Measurements from ENCODE around the gene ELMOD2. TPM values are rescaled to one million over a fixed set of nuclear protein-coding genes. Genes with fewer than 3 reads are reported as not detected.
"Not testable (repeated sequence)": the region's sequence is repeated elsewhere in the genome, so short reads cannot be mapped to it uniquely, and the experiment has no call there.

ELMOD2 gene, protein sequence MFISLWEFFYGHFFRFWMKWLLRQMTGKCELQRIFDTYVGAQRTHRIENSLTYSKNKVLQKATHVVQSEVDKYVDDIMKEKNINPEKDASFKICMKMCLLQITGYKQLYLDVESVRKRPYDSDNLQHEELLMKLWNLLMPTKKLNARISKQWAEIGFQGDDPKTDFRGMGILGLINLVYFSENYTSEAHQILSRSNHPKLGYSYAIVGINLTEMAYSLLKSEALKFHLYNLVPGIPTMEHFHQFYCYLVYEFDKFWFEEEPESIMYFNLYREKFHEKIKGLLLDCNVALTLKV
- 17.3 and 18.2 TPM in 2 replicates for total RNA-seq

DNA sequence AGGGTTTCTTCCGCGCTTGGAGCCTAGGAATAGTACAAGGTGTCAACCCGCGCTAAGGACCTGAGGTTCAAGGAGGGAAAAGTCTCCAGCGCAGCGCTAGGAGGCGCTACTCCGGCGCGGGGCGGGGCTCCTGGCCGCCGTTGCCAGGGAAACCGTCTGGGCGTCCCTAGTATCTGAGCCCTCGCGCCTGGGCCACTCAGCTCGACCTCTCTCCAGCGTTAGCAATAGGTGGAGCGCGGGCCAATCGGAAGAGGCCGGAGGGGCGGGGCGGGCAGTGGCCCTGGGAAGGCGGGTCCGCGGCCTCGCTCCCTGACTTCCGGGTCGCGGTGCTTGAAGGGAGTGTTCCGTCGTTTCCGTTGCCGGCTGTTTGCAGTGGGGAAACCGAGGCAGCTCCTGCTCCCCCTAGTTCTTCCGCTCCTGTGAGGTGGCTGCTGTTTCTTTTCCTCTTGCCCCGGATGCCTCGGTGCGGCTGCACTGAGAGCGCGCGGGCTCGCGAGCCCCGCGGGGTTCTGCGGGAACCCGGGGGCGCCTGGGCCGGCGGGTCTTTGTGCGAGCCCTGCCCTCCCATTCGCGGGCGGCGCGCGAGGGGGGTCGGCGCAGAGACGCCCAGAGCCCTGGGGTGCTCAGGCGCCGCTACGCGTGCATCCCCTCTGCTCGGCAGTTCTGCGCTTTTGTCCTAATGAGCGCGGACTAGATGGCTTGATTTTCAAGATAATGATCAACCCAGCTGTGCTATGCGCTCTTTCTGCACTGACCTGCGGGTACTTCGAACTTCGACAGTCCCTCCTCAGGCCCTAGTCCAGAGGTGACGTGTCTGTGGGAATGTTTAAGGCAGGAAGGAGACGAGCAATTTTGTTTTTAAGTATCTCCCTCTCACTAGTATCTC is at the start of gene ELMOD2:
Gene ELMOD2 (plus strand): TSS at position 312 of the 886 bp plus-strand sequence. CDS start 1,261 bp downstream, outside the sequence.
- intact Hi-C loops (cut with micrococcal nuclease) = loop anchor here (1.0 to 10.0 kb wide), 20 partner anchors 32 to 1883 kb away; partner anchors contain the start of genes IL15, NAA15, NOCT and SCOC

DNA sequence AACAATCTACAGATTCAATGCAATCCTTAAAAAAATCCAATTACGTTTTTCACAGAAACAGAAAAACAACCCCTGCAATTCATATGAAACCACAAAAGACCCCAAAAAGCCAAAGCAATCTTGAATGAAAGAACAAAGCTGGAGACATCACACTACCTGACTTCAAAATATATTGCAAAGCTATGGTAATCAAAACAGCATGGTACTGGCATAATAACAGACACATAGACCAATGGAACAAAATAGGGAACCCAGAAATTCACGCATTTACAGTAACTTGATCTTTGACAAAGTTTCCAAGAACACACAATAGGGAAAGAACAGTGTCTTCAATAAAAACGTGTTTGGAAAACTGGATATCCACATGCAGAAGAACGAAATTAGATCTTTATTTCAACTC is 40.5 kb upstream of the ELMOD2 start:
- intact Hi-C loops (cut with micrococcal nuclease) = no loop called here

DNA sequence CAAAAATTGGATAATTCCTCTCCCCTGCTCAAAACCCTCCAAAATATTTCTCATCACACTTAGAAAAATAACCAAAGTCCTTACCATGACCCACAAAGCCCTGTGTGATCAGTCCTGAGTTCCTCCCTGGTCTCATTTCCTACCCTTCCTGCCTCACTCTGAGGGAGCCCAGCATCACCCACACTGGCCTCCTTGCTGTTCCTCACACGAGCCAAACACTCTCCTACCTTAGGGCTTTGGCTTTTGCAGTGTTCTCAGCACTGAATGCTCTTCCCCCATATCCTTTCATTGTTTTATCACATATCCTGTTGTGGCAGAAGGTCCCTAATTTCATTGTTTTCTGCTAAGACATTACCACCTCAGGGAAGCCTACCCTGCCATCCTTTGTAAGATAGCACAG is 38.0 kb upstream of the ELMOD2 start:
- intact Hi-C loops (cut with micrococcal nuclease) = no loop called here

DNA sequence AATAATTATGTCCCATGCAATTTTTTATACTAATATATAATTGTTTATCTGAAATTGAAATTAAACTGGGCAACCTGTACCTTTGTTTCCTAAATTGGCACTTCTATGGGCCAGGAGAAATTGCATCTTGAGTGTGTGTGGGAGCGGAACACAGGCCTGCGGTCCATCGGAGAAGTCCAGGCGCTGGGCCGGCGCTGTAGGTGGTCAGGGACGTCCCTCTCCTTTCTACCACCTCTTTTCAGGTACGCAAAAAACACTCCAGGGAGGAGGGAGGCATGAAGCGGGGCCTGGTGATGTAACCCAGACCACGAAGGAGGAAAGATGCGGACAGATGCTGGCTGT is 26.6 kb upstream of the ELMOD2 start:
- intact Hi-C loops (cut with micrococcal nuclease) = no loop called here

DNA sequence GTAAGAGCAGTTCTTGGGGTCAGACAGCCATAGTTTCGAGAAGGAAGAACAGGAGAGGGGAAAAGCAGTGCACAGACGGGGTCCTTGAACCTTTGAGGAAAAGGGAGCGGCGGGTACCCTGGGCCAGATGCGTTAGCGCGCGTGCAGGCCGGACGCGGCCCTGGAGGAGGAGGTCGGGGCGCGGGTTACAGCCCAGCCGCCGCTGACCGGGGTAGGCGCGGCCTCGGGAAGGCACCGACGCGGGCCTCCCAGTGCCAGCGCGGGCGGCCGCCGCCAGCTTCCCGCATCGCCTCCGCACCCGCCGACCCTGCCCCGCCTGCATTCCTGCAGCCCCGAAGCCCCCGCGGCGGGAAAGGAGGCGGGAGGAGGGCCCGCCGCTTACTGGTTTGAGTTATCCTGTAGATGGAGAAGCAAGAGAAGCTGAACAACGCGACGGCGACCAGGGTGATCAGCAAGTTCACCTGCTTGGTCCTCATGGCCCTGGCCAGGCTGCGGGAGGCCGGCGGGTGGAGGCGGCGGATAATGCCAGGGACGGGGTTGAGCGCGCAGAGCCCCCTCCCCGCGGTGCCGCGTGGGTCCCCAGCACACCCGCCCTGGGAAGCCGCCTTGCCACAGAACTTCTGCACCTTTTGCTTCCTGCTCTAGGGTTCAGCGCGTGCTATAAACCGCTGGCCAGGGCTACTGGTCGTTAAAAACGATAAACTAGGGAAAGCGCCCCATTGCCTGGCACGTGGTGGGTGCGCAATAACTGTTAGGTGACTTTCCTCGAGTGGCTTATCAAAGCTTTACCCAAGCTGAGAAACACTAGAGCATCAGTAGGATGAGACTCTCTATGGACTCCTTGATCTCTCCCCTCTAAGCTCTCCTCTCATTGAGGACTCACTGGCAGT is 26.0 kb upstream of the ELMOD2 start, which contains the start of gene MGAT4D:
Gene MGAT4D (minus strand): TSS at position 547 of the 890 bp plus-strand sequence. CDS start 71 bp downstream, at position 476.
- intact Hi-C loops (cut with micrococcal nuclease) = no loop called here

DNA sequence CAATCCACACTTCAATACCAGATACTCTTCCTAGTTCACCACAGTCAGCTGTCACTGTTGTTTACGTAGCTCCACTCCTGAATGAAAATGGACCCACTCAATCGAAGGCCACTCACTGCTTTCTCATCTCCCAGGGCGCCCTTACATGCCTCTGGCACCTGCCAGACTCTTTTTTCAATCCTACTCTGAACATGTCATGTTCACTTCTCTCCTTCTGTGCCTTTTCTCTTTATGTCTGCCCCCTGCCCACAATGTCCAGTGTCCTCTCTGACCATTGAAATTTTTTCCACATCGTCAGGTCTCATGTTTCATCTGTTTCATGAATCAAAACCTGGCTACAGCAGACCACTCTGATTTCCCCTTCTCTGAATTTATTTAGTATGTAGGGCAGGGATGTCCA is 24.6 kb upstream of the ELMOD2 start:
- intact Hi-C loops (cut with micrococcal nuclease) = no loop called here

DNA sequence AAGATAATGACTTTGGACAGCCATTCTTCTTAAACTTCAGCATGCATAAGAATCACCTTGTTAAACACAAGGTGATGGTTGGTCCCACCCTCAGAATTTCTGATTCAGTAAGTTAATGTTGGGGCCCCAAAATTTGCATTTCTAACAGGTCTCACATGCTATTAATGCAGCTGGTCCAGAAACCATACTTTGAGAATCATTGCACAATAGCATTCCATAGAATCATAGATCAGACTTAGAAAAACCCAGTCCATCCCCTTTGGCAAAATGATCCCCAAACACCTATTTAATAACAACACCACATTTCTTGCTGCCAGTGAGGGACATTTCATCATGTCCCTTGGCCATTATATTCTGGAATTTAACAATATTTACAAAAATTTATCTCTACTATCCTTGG is 19.7 kb upstream of the ELMOD2 start:
- intact Hi-C loops (cut with micrococcal nuclease) = no loop called here

DNA sequence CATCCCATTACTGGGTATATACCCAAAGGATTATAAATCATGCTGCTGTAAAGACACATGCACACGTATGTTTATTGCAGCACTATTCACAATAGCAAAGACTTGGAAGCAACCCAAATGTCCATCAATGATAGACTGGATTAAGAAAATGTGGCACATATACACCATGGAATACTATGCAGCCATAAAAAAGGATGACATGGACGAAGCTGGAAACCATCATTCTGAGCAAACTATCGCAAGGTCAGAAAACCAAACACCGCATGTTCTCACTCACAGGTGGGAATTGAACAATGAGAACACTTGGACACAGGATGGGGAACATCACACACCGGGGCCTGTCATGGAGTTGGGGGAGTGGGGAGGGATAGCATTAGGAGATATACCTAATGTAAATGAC is 10.2 kb upstream of the ELMOD2 start:
- intact Hi-C loops (cut with micrococcal nuclease) = not testable (repeated sequence)

DNA sequence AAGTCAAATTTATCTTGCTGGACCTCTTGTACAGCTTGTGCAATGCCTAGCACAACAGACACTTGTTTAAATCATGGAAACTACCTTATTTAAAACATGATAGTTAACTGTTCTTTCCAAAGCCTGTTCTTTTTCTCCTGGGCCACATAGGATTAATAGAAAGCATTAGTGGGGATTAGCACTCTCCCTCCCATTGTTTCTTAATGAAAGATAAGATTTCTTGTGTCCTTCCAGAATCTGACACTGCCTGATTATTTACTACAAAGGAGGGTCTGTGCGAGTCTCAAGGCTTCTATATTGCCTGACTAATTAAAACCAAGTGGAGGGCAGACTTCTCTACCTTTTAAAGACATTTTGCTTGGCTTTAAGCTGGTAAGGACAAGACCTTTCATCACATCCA is 8.5 kb upstream of the ELMOD2 start:
- intact Hi-C loops (cut with micrococcal nuclease) = no loop called here

DNA sequence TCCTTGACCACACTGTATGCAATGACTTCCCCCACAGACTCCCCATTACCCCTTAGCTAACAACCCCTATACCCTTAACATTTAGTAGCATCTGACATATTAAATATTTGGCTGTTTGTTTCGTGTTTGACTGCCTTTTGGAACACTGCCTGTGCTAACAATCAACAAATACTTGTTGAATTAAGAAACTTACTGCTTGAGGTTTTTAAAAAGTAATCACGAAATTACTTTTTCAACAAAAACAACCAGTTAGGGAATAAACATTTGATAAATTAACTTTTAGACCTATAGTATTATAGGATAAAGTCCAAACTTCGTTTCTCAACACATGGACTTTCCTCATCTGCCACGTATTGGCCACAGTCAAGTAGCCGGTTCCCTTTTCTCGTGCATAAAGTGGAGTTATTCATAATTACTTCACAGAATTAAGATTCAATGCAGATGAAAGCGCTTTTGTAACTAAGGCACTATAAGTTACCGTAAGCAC is 555 bp upstream of the ELMOD2 start:
- intact Hi-C loops (cut with micrococcal nuclease) = loop anchor here (1.0 to 10.0 kb wide), 11 partner anchors 115 to 1884 kb away; partner anchors contain the start of gene NOCT

DNA sequence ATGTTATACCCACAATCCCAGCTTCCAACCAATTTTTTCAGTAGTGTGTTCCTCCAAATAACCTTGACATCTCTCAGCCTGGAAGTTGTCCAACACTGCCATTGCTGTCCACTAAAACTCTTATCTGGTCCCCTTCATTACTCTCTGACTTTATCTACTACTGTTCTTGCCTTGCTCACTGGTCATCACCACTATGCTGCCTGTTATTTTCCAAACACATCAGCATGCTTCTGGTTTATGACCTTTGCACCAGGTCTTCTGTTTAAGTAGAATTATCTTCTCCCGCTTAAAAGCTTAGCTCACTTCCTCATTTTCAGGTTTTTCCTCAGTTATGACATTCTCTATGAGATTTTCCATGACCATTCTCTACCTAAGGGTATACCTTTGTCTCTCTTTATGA is 5.5 kb downstream of the ELMOD2 start:
- intact Hi-C loops (cut with micrococcal nuclease) = loop anchor here (10.0 kb wide), 3 partner anchors 435 to 625 kb away; no protein-coding TSS in a partner anchor

DNA sequence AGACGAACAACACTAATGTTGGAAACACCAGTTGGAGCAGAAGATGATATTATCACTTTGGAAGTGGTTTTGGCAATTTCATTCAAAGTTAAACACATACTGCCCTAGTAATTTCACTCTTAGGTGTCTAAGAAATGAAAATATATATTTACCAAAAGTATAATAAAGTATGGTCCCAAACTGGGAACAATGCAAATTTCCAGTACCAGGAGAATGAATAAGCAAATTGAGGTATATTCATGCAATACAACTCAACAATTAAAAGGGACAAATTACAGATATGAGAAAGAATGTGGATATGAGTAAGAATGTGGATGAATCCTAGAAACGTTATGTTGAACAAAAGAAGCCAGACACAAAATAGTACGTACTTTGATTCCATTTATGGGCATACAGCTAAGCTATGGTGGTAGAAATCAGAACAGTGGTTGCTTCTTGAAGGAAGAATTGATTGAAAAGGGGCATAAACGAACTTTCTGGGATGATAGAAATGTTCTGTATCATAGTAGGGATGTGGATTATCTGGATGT is 10.0 kb downstream of the ELMOD2 start:
- intact Hi-C loops (cut with micrococcal nuclease) = no loop called here

DNA sequence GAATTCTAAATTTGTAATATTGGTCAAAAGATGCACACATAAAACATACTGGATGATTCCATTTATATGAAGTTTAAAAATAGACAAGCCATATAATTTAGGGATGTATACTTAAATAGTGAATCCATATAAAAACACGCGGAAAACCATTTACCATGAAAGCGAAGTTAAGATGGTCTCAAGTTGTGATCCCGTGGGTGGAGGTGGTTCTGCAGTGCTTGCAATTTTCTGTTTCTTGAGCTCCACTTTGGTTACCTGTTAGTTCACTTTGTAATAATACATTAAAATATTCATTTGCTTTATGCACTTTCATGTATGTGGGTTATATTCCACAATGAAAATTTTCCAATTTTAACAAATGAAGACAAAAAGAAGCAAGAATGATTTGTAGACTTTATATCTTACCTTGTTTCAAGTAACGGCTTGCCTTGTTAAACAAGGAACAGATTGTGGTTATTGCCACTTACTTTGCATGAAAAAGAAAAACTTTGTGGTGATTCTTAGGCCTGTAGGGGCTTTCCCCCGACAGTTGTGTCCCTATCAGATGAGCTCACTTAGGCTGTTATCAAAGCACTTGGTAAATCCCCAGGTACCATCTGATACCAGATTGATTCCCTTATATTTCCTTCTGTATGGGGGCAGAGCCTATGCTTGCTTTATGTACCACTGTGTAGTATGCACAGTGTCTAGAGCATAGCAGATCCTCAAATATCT is 32.6 kb downstream of the ELMOD2 start:
- intact Hi-C loops (cut with micrococcal nuclease) = loop anchor here (1.0 kb wide), 1 partner anchor 32 kb away; the partner anchor contains the start of gene ELMOD2

DNA sequence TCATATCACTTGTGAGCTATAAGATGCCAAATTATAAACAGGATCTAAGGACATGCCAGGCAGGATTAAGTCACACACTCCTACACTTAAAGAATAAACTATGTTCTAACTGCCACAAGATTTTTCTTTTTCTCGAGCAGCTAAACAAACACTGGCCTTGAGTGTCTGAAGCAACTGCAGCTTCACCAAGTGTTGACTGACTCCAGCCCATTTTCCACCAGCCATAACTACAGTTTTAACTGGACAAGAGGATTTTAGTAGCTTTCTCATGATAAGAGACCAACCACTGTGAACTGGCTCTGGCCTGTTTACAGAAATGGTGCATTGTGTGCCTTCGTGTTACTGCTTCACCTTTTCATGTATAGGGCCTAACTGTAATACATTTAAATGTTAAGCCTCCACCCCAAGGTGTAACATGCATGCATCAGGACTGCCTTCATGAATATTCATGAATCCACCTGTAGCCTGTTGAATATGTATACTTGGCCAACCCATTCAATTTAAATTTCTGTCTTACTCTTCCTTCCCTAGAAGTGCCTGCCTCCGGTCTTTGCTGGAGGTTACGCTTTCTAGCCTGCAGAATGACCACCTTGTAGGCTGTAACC is 34.0 kb downstream of the ELMOD2 start:
- intact Hi-C loops (cut with micrococcal nuclease) = no loop called here

DNA sequence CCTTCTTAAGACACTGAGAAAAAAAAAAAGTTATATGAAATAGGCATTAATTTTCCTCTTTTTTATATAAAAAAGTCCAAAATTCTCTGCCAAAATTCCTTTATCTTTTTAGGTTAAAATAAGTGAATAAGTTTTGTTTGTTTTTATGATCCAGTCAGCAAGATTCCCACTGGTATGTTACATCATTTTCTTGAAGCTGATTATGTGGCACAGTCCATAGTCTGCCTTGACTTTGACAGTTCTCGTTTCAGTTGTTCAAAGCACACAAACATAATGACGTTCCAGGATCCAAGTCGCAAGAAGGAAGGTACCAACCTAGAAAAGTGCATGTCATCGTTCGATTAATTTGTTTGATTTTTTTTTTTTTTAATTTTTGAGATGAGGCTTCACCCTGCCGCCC is 35.7 kb downstream of the ELMOD2 start:
- intact Hi-C loops (cut with micrococcal nuclease) = no loop called here

DNA sequence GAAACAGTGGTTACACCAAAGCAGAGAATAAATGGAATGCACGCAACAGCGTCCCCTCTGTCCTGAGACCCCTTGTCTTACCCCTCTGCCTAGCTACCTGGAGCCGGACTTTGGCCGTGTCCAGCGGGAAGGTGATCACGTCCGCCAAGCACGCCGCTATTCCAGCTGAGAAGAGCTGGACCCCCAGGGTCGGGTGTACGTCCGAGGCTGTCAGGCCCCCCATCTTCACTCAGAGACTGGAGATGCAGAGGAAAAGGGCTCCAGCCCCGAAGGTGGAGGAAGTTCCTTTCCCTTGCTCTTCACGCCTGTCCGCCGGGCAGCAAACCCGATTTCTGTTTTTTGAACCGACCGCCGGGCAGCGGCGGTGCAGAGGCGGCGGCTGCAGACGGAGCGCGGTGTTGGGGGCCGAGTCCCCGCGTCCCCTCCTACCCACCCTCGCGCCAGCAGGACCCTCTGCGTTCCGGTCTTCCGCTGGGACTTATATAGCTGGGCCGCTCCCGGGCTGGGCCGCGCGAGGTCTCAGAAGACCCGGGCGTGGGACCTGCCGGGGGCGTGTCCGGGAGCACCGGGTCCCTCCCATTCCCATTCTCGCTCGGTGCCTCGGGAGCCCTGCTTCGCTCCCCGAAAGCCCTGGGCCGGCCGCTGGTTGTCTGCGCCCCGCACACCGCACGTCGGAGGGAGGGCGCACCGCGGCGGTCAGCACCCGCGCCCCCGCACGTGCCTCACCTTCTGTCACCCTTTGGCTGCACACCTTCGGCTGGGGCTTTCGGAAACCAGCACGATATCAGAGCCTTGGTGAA is 44.7 kb downstream of the ELMOD2 start, which contains the start of gene UCP1:
Gene UCP1 (minus strand): TSS at position 455 of the 800 bp plus-strand sequence. CDS start 232 bp downstream, at position 223.
- intact Hi-C loops (cut with micrococcal nuclease) = no loop called here

DNA sequence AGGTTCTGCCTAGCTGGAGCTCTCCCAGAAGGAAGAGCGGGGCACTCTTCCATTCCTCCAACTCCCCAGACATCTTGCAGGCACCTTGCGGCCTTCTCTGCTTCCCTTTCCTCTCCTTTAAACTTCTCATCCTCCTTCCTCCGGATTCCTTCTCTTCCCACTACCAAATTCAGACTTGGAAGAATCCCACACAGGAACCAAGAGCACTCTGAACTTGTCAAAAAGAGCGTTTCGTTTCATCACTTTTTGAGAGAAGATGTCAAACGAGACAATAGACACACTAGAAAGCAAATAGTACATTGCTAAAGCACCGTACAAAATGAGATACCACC is 45.3 kb downstream of the ELMOD2 start:
- intact Hi-C loops (cut with micrococcal nuclease) = no loop called here

DNA sequence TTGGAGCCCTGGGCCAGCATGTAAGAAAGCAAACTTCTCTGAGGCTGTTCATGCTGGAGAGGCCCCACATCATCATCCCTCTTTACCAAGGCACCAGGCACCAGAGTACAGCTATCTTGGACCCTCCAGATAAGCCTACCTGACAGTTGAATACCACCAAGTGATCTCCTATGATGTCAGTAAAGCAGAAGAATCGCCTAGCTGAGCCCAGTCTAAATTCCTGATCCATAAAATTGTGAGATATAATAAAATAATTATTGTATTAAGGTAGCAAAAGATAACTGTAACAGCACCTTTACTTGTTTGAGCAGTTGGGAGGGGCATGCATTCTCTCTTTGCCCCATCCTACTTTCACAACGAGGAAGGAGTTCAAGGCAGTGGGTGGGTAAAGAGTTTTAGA is 47.7 kb downstream of the ELMOD2 start:
- intact Hi-C loops (cut with micrococcal nuclease) = no loop called here

DNA sequence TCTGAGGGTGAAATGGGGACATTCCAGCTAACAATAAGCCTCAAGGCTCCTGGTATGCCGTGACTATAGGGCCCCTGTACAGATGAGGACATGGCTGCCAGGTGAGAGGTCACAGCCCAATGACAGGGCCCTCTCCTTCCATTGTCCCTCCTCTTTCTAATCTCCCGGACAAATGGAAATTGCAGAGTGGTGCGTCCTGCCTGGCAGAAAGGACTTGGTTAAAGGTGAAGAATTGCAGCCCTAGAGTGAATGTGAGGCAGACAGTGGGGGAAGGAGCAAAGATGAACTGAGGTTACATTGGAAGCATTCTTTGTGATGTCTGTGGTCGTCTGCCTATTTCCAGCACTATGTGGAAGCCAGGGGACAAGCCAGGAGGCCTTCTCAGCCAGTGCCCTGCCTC is 51.5 kb downstream of the ELMOD2 start:
- intact Hi-C loops (cut with micrococcal nuclease) = no loop called here

Measured in T-helper 1 cell treated with Interleukin-12 subunit alpha and Interleukin-12 subunit beta and Interleukin-4 antibody, amounts not matched to agents 30 ng/mL and 1 ng/mL, for 36 hours (primary cell).